NCI-H460 (cell line): Measurements from ENCODE around the gene AGPS. TPM values are rescaled to one million over a fixed set of nuclear protein-coding genes. Genes with fewer than 3 reads are reported as not detected.

Experiments used
- DNase-seq: peaks from one replicate; pipeline ENCODE4 v3.0.0-alpha.2; 2016; ENCODE audit warnings: low read depth; ENCODE audit errors: extremely low read depth
- total RNA-seq: library from RNA; depleted of rRNA; stranded (reverse); fragments of >200 nt; shearing (Covaris generic); gene quantifications from 2 replicates; pipeline ENCODE4 v1.2.3, GENCODE V29; 2014

AGPS gene
- total RNA-seq, 1 experiment from 2014 or later: 61.8 TPM

- no peak for DNase-seq
Observed at GRCh38 chr2:177519534-177520115, 127.1 kb downstream of the AGPS start.

DNA sequence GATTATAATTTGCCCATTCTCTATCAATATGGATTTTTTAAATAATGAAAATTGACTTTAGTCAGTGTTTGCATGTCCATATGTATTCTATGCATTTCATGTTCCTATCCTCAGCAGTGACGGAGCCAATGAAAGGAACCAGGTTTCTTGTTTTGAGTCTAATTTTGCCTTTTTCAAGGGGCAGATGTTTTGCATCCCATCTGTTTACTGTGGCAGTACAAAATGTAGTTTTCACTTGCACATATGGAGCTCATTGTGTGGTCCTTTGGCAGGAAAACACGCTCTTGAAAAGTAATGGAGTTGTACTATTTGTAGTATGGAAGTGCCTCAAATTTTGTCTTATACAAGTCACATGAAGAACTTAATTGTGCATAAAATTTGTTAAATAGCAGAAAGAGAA, 127.8 kb downstream of the AGPS start:
- DNase-seq: no peak

GRCh38 chr2:177523781-177524180, 131.2 kb downstream of the AGPS start:
- no peak for DNase-seq

DNA sequence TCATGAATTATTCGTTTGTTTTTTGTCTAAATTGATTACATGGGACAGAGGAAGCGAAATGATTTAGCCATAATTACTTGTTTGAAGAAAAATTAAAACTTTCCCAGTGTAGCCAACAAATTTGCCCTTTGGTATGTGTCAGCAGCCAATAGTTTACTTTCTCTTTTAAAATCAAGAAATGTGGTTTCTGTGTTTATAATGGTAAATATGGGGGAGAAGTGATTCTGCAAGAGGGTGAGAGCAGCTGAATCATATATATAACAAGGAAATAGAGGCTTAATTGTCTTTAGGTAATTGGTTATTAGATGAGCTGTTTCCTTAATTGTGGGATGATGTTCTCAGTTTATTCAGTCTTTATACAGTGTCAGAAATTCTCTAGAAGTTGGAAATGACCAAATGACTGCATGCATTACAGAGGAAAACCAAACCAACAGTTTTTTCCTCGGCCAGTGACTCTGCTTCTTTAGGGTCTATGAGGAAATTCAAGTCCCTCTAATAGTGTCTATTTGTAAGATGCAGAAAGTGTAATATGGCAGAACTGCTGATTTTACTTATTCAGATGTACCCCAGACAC, 132.9 kb downstream of the AGPS start:
- DNase-seq: no peak

- DNase-seq: no peak
Observed at GRCh38 chr2:177528351-177528933, 135.9 kb downstream of the AGPS start.

DNA sequence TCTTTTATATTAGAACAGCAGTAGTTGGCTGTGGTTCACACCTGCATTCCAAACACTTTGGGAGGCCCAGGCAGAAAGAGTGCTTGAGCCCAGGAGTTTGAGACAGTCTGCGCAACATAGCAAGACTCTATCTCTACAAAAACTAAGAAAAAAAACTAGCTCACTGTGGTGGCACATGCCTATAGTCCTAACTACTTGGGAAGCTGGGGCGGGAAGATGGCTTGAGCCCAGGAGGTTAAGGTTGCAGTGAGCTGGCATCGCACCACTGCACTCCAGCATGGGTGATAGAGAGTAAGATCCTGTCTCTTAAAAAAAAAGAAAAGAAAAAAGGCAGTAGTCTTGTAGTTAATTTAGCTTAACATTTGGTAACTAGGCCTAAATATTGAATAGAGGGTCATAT, 136.6 kb downstream of the AGPS start:
- no peak for DNase-seq

DNA sequence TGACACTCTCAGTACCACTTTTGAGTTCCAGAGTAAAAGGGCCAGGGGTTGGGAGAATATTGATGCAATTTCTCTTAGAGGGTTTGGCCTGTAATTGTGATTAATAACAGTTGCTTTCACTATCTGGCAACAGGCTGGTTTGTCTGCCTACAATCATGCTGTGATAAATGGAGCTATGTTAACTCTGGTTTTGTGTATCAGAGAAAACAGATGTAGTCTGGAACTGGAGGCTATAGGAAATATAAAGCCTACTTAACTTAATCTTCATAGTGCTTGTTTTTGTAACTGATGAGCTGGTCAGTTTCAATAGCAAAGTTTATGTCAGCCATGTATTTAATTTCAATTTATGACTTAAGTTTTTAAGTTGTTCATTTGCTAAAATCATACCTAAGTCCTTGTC, 138.0 kb downstream of the AGPS start:
- DNase-seq: no peak

DNA sequence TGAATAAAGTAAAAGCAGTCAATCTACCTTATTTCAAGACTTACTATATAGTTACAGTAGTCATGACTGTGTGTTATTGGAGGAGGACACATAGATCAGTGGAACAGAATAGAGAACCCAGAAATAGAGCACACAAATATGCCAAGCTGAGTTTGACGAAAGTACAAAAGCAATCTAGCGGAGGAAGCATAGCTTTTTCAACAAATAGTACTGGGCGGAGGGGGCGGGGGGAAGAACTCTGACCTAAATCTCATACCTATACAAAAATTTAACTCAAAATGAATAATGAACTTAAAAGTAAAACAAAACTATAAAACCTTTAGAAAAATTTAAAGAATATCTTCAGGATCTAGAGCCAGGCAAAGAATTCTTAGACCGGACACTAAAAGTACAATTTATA, 139.1 kb downstream of the AGPS start:
- DNase-seq: no peak

DNA sequence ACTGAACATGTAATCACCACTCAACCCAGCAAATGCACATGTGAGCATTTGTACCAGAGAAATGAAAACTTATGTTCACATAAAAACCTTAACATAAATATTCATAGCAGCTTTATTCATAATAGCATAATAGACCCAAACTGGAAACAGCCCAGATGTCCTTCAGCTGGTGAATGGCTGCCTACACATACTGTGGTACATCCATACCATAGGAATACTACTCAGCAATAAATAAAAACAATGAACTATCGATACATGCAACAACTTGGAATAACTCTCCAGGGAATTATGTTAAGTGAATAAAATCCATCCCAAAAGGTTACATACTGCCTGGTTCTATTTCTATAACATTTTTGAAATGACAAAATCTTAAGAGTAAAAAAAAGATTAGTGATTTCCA, 140.0 kb downstream of the AGPS start:
- no peak for DNase-seq

- no peak for DNase-seq
Observed at GRCh38 chr2:177533253-177533652, 140.7 kb downstream of the AGPS start.

DNA sequence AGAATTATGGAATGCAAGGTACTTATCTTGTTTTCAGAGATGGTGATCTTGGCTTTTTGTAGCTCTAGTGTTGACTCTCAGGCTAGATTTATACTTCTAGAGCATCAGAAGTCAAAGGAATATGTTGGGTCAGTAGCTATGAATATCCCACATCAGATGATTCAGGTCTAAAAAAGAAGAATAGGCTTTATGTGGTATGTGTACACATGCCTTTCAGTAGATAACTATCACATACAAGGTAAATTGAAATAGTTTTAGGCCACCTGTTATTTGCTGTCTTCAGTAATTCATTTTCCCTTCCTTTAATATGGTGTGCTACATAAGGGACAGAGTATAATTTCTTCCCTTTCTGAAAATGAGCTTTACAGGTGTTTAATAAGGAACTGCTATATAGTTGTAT, 142.4 kb downstream of the AGPS start:
- no peak for DNase-seq

DNA sequence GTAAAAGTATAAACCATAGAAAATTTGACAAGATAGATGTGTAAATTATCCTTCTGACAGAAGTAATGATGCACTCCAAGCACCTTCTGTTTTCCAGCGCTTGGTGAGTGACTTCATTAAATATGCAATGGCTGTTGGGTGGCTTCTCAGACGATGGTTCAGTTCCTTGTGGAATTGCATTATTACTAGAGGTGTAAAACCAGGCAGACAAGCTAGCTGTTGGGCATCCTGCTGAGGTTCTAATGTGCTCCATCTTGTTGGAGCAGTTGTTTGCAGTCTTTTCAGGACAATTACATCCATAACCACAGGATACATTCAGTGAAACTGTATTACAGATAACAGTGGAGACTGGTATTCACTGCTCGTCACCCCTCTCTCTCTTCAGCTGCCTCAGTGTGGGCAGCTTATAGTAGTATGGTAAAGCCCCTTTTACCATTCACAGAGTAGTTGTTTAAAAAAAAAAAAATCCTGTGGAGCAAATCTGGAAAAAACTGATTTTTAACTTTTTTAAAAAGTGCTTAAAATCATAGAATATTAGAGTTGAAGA, 143.5 kb downstream of the AGPS start:
- DNase-seq: no peak

DNA sequence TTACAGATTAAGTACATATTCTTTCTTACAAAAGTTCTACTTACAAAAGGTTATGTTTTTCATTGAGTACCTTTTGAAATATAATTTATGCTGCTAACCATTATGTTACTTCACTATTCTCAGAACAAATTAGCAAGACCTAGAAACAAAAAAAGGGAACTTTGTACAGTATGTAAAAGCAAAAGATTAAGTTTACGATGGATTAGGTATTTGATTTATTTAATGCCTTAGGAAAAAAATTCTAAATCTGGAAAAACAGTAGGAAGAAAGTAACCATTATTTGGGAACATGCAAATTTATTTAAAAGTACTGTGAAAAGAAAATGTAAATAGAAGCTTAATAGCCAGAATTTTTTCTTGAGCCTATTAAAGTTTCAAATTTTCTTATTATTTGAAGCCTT, 144.6 kb downstream of the AGPS start:
- no peak for DNase-seq

- no peak for DNase-seq
Observed at GRCh38 chr2:177537636-177538035, 145.1 kb downstream of the AGPS start.

DNA sequence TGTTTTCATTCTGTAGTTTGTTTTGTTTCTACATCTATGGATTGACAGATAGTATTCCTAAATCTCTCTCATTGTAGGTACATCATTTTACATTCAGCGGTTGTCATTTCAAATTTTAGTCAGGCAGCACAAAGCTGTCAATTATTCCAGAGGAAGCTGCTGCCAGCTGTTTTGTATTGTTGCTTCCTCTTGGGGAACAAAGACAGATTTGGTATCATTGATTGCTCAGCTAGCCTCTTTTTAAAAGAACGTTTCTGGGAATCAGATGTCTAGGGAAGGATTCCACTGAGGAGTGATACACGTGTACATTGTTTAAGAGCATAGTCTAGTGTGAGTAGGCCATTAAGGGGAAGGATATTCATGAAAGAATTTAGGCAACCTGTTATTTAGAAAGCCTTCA, 145.8 kb downstream of the AGPS start:
- DNase-seq: no peak

- DNase-seq: no peak
Observed at GRCh38 chr2:177540283-177540682, 147.7 kb downstream of the AGPS start.

DNA sequence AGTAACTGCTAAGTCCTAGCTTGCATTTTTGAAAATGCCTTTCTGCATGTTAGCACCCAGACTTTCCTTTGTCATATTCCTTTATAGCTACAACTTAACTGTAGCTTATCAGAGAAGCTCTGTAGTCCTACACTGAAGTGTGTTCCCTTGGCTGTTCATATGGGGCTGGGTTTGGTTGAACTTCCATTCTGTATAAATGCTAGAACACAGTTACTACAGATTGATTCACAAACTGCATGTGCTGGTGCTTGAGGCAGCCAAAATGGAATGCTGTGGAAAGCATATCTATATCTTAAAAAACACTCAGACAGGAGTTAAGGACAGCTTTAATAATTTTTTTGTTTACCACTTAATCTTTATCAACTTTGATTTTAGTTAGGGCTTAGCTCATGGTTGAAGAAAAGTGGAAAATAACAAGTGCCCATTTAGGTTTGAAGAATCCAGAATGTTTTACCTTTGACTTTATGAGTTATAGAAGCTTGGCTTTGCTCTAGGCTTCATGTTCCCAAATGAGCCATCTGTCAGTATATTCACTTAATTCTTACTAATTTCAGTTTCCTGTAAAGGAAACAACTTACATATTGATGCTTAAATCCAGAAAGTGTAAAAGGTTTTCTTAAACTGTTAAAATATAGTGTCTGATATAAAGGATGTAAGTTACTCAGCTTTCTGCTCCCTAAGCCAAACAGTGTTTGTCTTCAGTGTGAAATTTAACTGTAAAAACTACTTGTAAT, 148.9 kb downstream of the AGPS start:
- no peak for DNase-seq

GRCh38 chr2:177542396-177542795, 149.8 kb downstream of the AGPS start:
- DNase-seq: no peak

DNA sequence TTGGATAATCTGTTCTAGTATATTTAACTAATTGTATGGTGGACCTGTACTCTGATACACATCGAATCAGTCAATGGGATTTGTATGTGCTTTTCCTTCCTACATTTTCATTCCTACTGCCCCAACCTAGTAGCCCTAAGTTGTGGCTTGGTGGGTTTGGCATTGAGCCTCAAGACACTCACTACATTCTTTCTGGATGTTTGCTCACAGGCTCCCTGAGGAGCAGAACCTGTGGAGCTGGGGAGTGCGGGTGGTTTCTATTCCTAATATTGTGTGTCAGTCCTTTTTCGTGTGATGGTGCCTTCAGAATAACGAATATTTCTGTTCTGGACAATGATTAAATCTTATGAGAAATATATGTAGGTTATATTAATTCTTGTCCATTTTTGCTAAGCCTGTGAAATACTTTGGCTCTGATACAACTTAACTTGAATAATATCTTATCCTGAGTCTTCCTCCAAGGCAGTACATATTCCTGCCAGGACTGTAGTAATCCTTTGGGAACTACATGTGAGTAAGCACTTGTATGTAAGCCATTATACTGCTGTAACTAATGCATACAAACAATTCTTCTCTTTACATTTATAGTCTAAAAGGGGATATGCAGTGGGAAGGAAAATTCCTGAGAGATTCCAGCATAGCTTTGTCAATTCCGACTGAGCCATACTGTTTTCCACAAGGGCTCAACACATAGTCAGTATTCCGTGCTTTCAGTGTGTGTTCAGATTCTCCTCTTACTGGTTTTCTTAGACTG, 150.6 kb downstream of the AGPS start:
- peak; percentile 76 for DNase-seq

- no peak for DNase-seq
Observed at GRCh38 chr2:177545143-177545542, 152.6 kb downstream of the AGPS start.

GRCh38 chr2:177545981-177546585, 153.5 kb downstream of the AGPS start:
- DNase-seq: no peak
